ENCODE data around the gene PLS3. TPM values are rescaled to one million over a fixed set of nuclear protein-coding genes. Genes with fewer than 3 reads are reported as not detected.

PLS3 gene
- total RNA-seq, 1 experiment from 2014 or later: 88.2 TPM

DNA sequence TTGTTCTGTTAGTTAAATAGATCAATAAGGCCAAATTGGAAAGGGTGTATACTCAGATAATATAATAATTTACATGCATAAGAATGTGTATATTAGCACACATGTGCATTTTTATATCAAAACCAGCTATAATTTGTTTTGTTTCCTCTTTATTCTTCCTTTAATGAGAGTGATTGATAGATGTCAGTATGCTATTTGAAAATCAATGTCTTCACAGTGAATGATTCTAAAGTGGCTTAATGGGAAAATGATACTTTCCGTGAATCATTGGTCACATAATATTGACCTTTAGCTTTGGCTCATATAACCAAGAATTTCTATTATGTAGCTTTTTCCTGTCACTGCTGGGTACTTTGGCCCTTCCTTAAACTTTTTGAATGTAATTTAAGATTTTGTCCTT lies 48.6 kb downstream of the PLS3 start:
- Histone ChIP-seq H3K27ac (ENCODE audit: low read depth, low read length, poor library complexity, severe bottlenecking) (no peak overlapping the region), H3K9me3 (ENCODE audit: low read depth, low read length, poor library complexity, severe bottlenecking) (no peaks in the 10 kb centered on the region), H3K4me1 (ENCODE audit: insufficient read depth, low read length, poor library complexity, severe bottlenecking) (peaks cover 5% of the 10 kb centered on the region), H3K27me3 (replicated peaks; ENCODE audit: insufficient read depth, low read depth, low read length, poor library complexity) (peaks cover 35% of the 10 kb centered on the region), H3K36me3 (ENCODE audit: insufficient read depth, low read length, poor library complexity, severe bottlenecking) (no peaks in the 10 kb centered on the region), H3K4me3 (ENCODE audit: low read depth, low read length, poor library complexity, severe bottlenecking) (no peak overlapping the region)
- POLR2A ChIA-PET (ENCODE audit: low non-redundant PET): no interaction called here
- intact Hi-C loops (cut with micrococcal nuclease; ENCODE audit: unreplicated experiment): no loop called here
- TF ChIP-seq, protein P1, sequence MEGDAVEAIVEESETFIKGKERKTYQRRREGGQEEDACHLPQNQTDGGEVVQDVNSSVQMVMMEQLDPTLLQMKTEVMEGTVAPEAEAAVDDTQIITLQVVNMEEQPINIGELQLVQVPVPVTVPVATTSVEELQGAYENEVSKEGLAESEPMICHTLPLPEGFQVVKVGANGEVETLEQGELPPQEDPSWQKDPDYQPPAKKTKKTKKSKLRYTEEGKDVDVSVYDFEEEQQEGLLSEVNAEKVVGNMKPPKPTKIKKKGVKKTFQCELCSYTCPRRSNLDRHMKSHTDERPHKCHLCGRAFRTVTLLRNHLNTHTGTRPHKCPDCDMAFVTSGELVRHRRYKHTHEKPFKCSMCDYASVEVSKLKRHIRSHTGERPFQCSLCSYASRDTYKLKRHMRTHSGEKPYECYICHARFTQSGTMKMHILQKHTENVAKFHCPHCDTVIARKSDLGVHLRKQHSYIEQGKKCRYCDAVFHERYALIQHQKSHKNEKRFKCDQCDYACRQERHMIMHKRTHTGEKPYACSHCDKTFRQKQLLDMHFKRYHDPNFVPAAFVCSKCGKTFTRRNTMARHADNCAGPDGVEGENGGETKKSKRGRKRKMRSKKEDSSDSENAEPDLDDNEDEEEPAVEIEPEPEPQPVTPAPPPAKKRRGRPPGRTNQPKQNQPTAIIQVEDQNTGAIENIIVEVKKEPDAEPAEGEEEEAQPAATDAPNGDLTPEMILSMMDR (conservative IDR thresholded peaks at IDR 0.05; ENCODE audit: low read depth, low read length): no peak
- TF ChIP-seq EZH2 (IDR thresholded peaks at IDR 0.05; ENCODE audit: borderline replicate concordance, low read depth, low read length, poor library complexity, severe bottlenecking): no peak
- CTCF ChIA-PET: no interaction called here
- no TSS peak for BruUV-seq (replicated peaks)
- no peak for DNase-seq (ENCODE audit: low spot score)

GRCh38 chrX:115616943-115617563 lies 56.1 kb downstream of the PLS3 start:
- H3K27ac ChIP-seq (ENCODE audit: low read depth, low read length, poor library complexity, severe bottlenecking): peak overlapping the region; percentile 49
- H3K4me3 ChIP-seq (ENCODE audit: low read depth, low read length, poor library complexity, severe bottlenecking): peak overlapping the region; percentile 9
- no TSS peak for BruUV-seq (replicated peaks)
- H3K27me3 ChIP-seq (replicated peaks; ENCODE audit: insufficient read depth, low read depth, low read length, poor library complexity): peaks cover 31% of the 10 kb centered on the region
- ChIA-PET CTCF (no interaction called here), POLR2A (ENCODE audit: low non-redundant PET) (interaction anchor here (0.5 kb wide), 1 partner anchor 272 kb away, joined by 4 read pairs; no protein-coding TSS in a partner anchor)
- no peaks in the 10 kb centered on the region for H3K9me3 ChIP-seq (ENCODE audit: low read depth, low read length, poor library complexity, severe bottlenecking)
- peaks cover 13% of the 10 kb centered on the region for H3K4me1 ChIP-seq (ENCODE audit: insufficient read depth, low read length, poor library complexity, severe bottlenecking)
- intact Hi-C loops (cut with micrococcal nuclease; ENCODE audit: unreplicated experiment): loop anchor here (5.0 kb wide), 1 partner anchor 55 kb away; the partner anchor contains the start of gene PLS3
- no peaks in the 10 kb centered on the region for H3K36me3 ChIP-seq (ENCODE audit: insufficient read depth, low read length, poor library complexity, severe bottlenecking)
- no peak for TF ChIP-seq EZH2 (IDR thresholded peaks at IDR 0.05; ENCODE audit: borderline replicate concordance, low read depth, low read length, poor library complexity, severe bottlenecking)
- TF ChIP-seq, protein P1 (conservative IDR thresholded peaks at IDR 0.05; ENCODE audit: low read depth, low read length): no peak
- peak; percentile 76 for DNase-seq (ENCODE audit: low spot score)

DNA sequence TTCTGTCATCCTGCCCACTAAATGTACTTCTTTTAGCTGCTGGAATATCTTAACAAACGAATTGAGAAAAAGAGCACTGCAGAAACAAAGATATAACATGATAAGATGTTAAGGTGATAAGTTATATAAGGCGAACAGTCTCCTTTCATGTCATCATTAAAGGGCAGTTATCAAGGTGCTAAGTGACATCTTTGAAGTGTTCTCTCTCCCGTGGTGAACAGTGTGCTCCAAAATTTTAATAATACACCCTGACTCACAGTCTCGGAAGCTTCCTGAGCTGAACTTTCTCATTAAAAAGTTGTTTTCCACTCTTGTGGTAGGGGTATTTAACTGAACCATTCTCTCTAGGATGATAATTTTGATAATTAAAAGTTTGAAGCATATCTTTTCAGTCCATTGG lies 61.6 kb downstream of the PLS3 start:
- no TSS peak for BruUV-seq (replicated peaks)
- no peak overlapping the region for H3K4me3 ChIP-seq (ENCODE audit: low read depth, low read length, poor library complexity, severe bottlenecking)
- H3K4me1 ChIP-seq (ENCODE audit: insufficient read depth, low read length, poor library complexity, severe bottlenecking): no peaks in the 10 kb centered on the region
- H3K27ac ChIP-seq (ENCODE audit: low read depth, low read length, poor library complexity, severe bottlenecking): no peak overlapping the region
- CTCF ChIA-PET: no interaction called here
- intact Hi-C loops (cut with micrococcal nuclease; ENCODE audit: unreplicated experiment): no loop called here
- no peak for DNase-seq (ENCODE audit: low spot score)
- POLR2A ChIA-PET (ENCODE audit: low non-redundant PET): no interaction called here
- H3K36me3 ChIP-seq (ENCODE audit: insufficient read depth, low read length, poor library complexity, severe bottlenecking): no peaks in the 10 kb centered on the region
- no peaks in the 10 kb centered on the region for H3K9me3 ChIP-seq (ENCODE audit: low read depth, low read length, poor library complexity, severe bottlenecking)
- H3K27me3 ChIP-seq (replicated peaks; ENCODE audit: insufficient read depth, low read depth, low read length, poor library complexity): peaks cover 15% of the 10 kb centered on the region
- TF ChIP-seq, protein P1 (conservative IDR thresholded peaks at IDR 0.05; ENCODE audit: low read depth, low read length): no peak
- no peak for TF ChIP-seq EZH2 (IDR thresholded peaks at IDR 0.05; ENCODE audit: borderline replicate concordance, low read depth, low read length, poor library complexity, severe bottlenecking)

Measured in A673 (cell line).